Superior temporal gyrus (tissue), 1 donor: ENCODE results near the gene PRXL2A.

Experiments used
- DNase-seq: peaks from one replicate; pipeline ENCODE4 v3.0.0-alpha.2; 2016; ENCODE audit errors: extremely low spot score

The PRXL2A gene

GRCh38 chr10:80444646-80445319 lies 36.4 kb downstream of the PRXL2A start:
- DNase-seq: peak; percentile 85

- DNase-seq: no peak
These were observed 39.3 kb downstream of the PRXL2A start for GRCh38 chr10:80447436-80448190.

GRCh38 chr10:80448209-80448942 lies 40.0 kb downstream of the PRXL2A start:
- no peak for DNase-seq

GRCh38 chr10:80449520-80449919 lies 41.2 kb downstream of the PRXL2A start:
- no peak for DNase-seq

- peak; percentile 3 for DNase-seq
These were observed 42.8 kb downstream of the PRXL2A start for GRCh38 chr10:80451132-80451531.

GRCh38 chr10:80452069-80452468 lies 43.7 kb downstream of the PRXL2A start:
- peak; percentile 35 for DNase-seq

- no peak for DNase-seq
These were observed 44.3 kb downstream of the PRXL2A start for GRCh38 chr10:80452640-80453039.

GRCh38 chr10:80453056-80453841 lies 44.9 kb downstream of the PRXL2A start:
- DNase-seq: no peak

GRCh38 chr10:80453842-80454512 lies 45.6 kb downstream of the PRXL2A start, which contains the start of gene TSPAN14:
Gene TSPAN14 (plus strand): TSS chr10:80454310. CDS start chr10:80489234, 34,924 bp downstream.
- DNase-seq: peak; percentile 71

GRCh38 chr10:80454513-80455460 lies 46.4 kb downstream of the PRXL2A start:
- DNase-seq: no peak

- DNase-seq: no peak
These were observed 47.4 kb downstream of the PRXL2A start for GRCh38 chr10:80455461-80456349.

- no peak for DNase-seq
These were observed 49.4 kb downstream of the PRXL2A start for GRCh38 chr10:80457554-80458262.

GRCh38 chr10:80458263-80458625 lies 49.9 kb downstream of the PRXL2A start:
- DNase-seq: no peak

- no peak for DNase-seq
These were observed 50.3 kb downstream of the PRXL2A start for GRCh38 chr10:80458638-80459037.

GRCh38 chr10:80459047-80459865 lies 50.9 kb downstream of the PRXL2A start:
- DNase-seq: no peak

GRCh38 chr10:80460399-80461207 lies 52.3 kb downstream of the PRXL2A start:
- peak; percentile 70 for DNase-seq
